ENCODE results near the gene TNRC18.

Gene TNRC18

DNA sequence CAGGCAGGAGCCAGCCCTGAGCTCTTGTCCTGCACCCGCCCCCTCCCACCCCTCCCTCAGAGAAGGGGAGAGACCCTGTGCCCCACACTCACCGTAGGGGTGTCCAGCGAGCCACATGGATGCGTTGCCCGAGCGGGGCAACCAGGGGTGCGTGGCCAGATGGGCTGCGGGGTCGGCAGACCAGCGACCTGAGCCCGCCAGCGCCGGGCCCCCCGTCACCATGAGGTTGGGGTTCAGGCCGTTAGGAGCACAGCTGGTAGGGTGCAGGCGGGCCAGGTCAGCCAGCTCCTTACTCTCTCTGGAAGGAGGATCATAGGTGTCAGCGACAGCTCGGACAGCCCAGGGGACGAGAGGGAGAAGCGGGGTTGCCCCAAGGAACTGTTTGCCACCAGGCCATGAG is 46.4 kb downstream of the TNRC18 start:
- H3K36me3 Mint-ChIP-seq (ENCODE audit: low read depth): peaks cover 33% of the 10 kb centered on the region
- H3K4me1 Mint-ChIP-seq: peaks cover 4% of the 10 kb centered on the region
- no peaks in the 10 kb centered on the region for H3K9me3 Mint-ChIP-seq
- no peak overlapping the region for H3K27ac Mint-ChIP-seq
- no peak overlapping the region for H3K4me3 Mint-ChIP-seq
- TF ChIP-seq, protein P1, sequence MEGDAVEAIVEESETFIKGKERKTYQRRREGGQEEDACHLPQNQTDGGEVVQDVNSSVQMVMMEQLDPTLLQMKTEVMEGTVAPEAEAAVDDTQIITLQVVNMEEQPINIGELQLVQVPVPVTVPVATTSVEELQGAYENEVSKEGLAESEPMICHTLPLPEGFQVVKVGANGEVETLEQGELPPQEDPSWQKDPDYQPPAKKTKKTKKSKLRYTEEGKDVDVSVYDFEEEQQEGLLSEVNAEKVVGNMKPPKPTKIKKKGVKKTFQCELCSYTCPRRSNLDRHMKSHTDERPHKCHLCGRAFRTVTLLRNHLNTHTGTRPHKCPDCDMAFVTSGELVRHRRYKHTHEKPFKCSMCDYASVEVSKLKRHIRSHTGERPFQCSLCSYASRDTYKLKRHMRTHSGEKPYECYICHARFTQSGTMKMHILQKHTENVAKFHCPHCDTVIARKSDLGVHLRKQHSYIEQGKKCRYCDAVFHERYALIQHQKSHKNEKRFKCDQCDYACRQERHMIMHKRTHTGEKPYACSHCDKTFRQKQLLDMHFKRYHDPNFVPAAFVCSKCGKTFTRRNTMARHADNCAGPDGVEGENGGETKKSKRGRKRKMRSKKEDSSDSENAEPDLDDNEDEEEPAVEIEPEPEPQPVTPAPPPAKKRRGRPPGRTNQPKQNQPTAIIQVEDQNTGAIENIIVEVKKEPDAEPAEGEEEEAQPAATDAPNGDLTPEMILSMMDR (IDR thresholded peaks at IDR 0.05; ENCODE audit: unreplicated experiment in 3 of 3): no peak
- H3K27me3 Mint-ChIP-seq (ENCODE audit: low read depth): no peaks in the 10 kb centered on the region

DNA sequence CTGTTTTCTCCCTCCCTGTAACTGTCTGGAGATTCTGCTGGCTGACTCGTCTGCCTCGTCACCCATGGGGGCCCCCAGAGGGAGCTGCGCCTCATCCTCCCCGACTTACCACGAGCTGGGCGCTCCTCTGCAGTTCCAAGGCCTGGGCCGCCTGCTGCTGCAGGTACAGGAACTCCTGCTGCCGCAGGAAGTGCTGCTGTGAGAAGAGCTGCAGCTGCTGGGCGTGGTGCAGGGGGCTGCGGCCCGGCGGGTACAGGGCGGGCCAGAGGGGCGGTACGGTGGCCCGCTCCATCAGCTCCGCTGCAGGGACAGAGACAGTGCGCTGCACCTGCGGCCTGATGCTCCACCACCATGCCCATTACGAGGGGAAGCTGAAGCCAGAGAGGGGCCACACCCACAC is 47.7 kb downstream of the TNRC18 start:
- no peaks in the 10 kb centered on the region for H3K4me1 Mint-ChIP-seq
- H3K36me3 Mint-ChIP-seq (ENCODE audit: low read depth): peaks cover 37% of the 10 kb centered on the region
- H3K27me3 Mint-ChIP-seq (ENCODE audit: low read depth): no peaks in the 10 kb centered on the region
- TF ChIP-seq, protein P1 (IDR thresholded peaks at IDR 0.05; ENCODE audit: unreplicated experiment in 3 of 3): no peak
- H3K4me3 Mint-ChIP-seq: no peak overlapping the region
- no peak overlapping the region for H3K27ac Mint-ChIP-seq
- H3K9me3 Mint-ChIP-seq: no peaks in the 10 kb centered on the region

DNA sequence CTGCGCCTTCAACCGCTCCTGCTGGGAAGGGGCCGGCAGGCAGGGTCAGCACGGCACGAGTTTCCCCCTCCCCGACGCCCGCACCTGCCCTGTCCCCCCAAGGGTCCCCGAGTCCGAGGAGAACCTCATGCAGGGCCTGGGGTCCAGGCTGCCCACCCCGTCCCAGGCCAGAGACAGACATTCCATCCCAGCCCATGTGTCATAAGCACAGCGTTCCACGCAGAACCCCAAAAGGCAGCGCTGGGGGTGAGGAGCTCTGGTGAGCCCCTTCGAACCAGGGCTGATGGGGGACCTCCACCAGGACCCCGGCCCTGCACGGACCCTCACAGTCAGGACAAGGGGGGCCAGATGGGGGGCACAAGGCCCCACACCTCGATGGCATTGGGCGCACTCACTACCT is 49.2 kb downstream of the TNRC18 start:
- H3K4me3 Mint-ChIP-seq: no peak overlapping the region
- no peaks in the 10 kb centered on the region for H3K9me3 Mint-ChIP-seq
- H3K4me1 Mint-ChIP-seq: no peaks in the 10 kb centered on the region
- TF ChIP-seq, protein P1 (IDR thresholded peaks at IDR 0.05; ENCODE audit: unreplicated experiment in 3 of 3): no peak
- no peaks in the 10 kb centered on the region for H3K27me3 Mint-ChIP-seq (ENCODE audit: low read depth)
- H3K27ac Mint-ChIP-seq: no peak overlapping the region
- peaks cover 45% of the 10 kb centered on the region for H3K36me3 Mint-ChIP-seq (ENCODE audit: low read depth)

DNA sequence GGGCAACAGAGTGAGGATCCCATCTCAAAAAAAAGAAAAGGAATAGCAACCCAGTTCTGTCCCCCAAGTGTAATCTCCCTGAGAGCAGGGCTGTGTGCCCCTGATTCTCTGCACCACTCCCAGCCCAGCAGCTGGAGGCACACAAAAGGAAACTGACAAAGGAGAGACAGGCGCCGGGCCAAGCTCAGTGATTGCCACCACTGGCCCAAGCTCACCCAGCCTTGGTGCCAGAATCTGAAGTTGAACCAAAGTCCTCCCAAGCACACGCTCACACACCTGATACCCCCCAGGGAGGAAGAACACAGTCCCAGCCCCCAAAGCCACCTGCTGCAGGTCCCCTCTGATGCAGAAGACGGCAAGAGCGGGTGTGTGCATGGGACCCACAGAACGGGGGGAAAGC is 50.3 kb downstream of the TNRC18 start:
- no peaks in the 10 kb centered on the region for H3K4me1 Mint-ChIP-seq
- TF ChIP-seq, protein P1 (IDR thresholded peaks at IDR 0.05; ENCODE audit: unreplicated experiment in 3 of 3): no peak
- no peak overlapping the region for H3K27ac Mint-ChIP-seq
- H3K4me3 Mint-ChIP-seq: no peak overlapping the region
- peaks cover 54% of the 10 kb centered on the region for H3K36me3 Mint-ChIP-seq (ENCODE audit: low read depth)
- no peaks in the 10 kb centered on the region for H3K27me3 Mint-ChIP-seq (ENCODE audit: low read depth)
- H3K9me3 Mint-ChIP-seq: no peaks in the 10 kb centered on the region

DNA sequence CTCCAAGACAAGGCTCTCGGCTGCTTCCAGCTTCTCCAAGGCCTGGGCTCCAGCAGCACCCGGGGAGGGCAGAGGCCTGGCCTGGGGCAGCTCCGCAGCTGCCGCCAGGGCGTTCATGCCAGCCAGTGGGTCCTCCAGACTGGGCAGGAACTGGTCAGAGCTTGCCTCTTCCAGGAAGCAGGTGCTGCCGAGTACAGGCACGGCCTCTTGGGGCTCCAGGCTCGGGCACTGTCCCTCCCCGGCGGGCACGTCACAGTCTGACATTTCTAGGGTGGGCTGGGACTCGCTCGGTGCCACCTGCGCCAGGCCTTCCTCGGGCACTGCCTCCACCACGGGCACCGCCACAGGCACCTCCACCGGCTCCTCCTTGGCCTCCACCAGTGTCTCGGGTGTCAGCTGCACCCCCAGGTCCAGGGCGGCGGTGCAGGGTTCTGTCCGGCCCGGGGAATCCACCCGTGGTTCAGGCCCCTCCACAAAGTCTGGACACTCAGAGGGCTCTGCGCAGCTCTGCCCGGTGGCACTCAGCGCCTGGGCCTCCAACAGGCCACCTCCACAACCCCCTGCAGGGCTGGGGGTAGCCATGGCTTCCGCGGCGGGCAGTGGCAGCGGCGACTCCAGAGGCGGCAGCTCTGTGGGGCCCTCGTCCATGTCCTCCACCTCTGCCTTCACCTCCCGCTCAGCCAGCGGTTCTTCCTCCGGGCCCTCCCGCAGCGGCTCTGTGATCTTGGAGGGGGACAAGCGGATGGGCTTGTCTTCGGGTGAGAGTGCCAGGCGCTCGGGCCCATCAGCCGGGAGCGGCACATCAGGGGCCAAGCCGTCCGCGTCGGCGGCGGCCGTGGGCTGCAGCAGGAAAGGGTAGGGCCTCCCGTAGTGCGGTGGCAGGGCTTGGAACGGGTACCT is 52.9 kb downstream of the TNRC18 start:
- Mint-ChIP-seq H3K4me3 (no peak overlapping the region), H3K9me3 (no peaks in the 10 kb centered on the region), H3K36me3 (ENCODE audit: low read depth) (peaks cover 57% of the 10 kb centered on the region), H3K27me3 (ENCODE audit: low read depth) (no peaks in the 10 kb centered on the region), H3K4me1 (peaks cover 5% of the 10 kb centered on the region), H3K27ac (no peak overlapping the region)
- TF ChIP-seq, protein P1 (IDR thresholded peaks at IDR 0.05; ENCODE audit: unreplicated experiment in 3 of 3): no peak

DNA sequence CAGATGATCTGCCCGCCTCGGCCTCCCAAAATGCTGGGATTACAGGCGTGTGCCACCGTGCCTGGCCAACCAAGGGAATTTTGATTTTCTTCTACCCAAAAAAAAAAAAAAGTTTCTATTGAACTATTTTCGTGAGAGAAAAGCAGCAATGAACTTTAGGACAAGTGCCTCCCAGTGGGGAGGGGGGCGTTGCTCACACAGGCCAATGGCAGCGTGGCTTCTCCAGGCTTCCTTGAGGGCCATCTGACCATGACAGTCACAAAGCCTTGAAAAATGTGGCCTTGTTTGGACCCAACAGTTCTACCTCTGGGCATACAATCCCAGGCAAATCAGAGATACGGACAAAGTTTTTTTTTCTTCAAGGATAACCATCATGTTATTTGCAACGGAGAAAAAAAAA is 56.0 kb downstream of the TNRC18 start:
- no peak overlapping the region for H3K27ac Mint-ChIP-seq
- H3K4me1 Mint-ChIP-seq: peaks cover 5% of the 10 kb centered on the region
- H3K4me3 Mint-ChIP-seq: no peak overlapping the region
- peaks cover 49% of the 10 kb centered on the region for H3K36me3 Mint-ChIP-seq (ENCODE audit: low read depth)
- H3K27me3 Mint-ChIP-seq (ENCODE audit: low read depth): no peaks in the 10 kb centered on the region
- no peaks in the 10 kb centered on the region for H3K9me3 Mint-ChIP-seq
- TF ChIP-seq, protein P1 (IDR thresholded peaks at IDR 0.05; ENCODE audit: unreplicated experiment in 3 of 3): no peak

Data from nephron (organoid).